PC-9 (cell line): Measurements from ENCODE around the gene CETN1. TPM values are rescaled to one million over a fixed set of nuclear protein-coding genes. Genes with fewer than 3 reads are reported as not detected.
A peak's percentile ranks its signal among the peaks of the same experiment; 100 is the strongest.

Experiments used
- BruUV-seq: library from RNA; stranded (reverse); fragments of 400-500 nt; replicated peaks from 2 replicates; lab custom pipeline; 2021; lab: Mats Ljungman, UMichigan
- CTCF ChIA-PET: fragments of 300-600 bp; sonication (Branson Sonifier 250); formaldehyde crosslinking; loops from one replicate; lab custom pipeline; 2022; ENCODE audit warnings: antibody characterized with exemption; lab: Charles Lee
- POLR2A ChIA-PET: fragments of 300-600 bp; sonication (Branson Sonifier 250); formaldehyde crosslinking; loops from one replicate; lab custom pipeline; 2022; ENCODE audit warnings: antibody characterized with exemption; ENCODE audit not compliant: unreplicated experiment; lab: Charles Lee
- DNase-seq, 2 experiments: peaks; one replicate each; pipeline versions ENCODE4 v3.0.0 to v3.0.0-alpha.2; 2015 to 2022; ENCODE audit warnings: mixed read lengths in 1 of 2
- H2AFZ ChIP-seq: fragments of 200-600 bp; sonication (generic); 2 replicates; pipeline ENCODE4 v1.8.1; 2017; ENCODE audit warnings: antibody characterized with exemption
- H3F3A ChIP-seq: fragments of 200-600 bp; sonication (generic); 2 replicates; pipeline ENCODE4 v1.8.1; 2017; ENCODE audit warnings: antibody characterized with exemption, mild to moderate bottlenecking, low read depth; ENCODE audit not compliant: insufficient read depth
- H3K27ac ChIP-seq: fragments of 200-600 bp; sonication (generic); 2 replicates; pipeline ENCODE4 v1.6.1; 2016; ENCODE audit warnings: mixed run types
- H3K27me3 ChIP-seq: fragments of 200-600 bp; sonication (generic); 2 replicates; pipeline ENCODE4 v1.6.1; 2016; ENCODE audit warnings: low read depth, mixed run types; ENCODE audit not compliant: insufficient read depth
- H3K36me3 ChIP-seq: fragments of 200-600 bp; sonication (generic); 2 replicates; pipeline ENCODE4 v1.6.1; 2016; ENCODE audit warnings: low read depth, mixed run types
- H3K4me1 ChIP-seq: fragments of 200-600 bp; sonication (generic); replicated peaks from 2 replicates; pipeline ENCODE4 v1.6.1; 2016; ENCODE audit warnings: mixed run types; ENCODE audit not compliant: insufficient read depth
- H3K4me2 ChIP-seq: fragments of 200-600 bp; sonication (generic); 2 replicates; pipeline ENCODE4 v1.6.1; 2017; ENCODE audit warnings: mixed run types
- H3K4me3 ChIP-seq: fragments of 200-600 bp; sonication (generic); 2 replicates; pipeline ENCODE4 v1.6.1; 2016; ENCODE audit warnings: mixed run types
- H3K79me2 ChIP-seq: fragments of 200-600 bp; sonication (generic); 2 replicates; pipeline ENCODE4 v1.6.1; 2017; ENCODE audit warnings: low read depth, mixed run types
- H3K9me2 ChIP-seq: fragments of 200-600 bp; sonication (generic); 2 replicates; pipeline ENCODE4 v1.8.1; 2017; ENCODE audit warnings: mild to moderate bottlenecking; ENCODE audit not compliant: insufficient read depth
- H3K9me3 ChIP-seq: fragments of 200-600 bp; sonication (generic); 2 replicates; pipeline ENCODE4 v1.8.1; 2016; ENCODE audit warnings: low read depth; ENCODE audit not compliant: insufficient read depth
- H4K20me1 ChIP-seq: fragments of 200-600 bp; sonication (generic); 2 replicates; pipeline ENCODE4 v1.8.1; 2017; ENCODE audit not compliant: insufficient read depth
- CTCF ChIP-seq: fragments of 200-600 bp; sonication (generic); conservative IDR thresholded peaks from 2 replicates; pipeline ENCODE4 v1.6.1; 2017; ENCODE audit warnings: mixed run types, antibody characterized with exemption, mild to moderate bottlenecking, moderate library complexity
- EZH2 ChIP-seq: fragments of 200-600 bp; sonication (generic); IDR thresholded peaks from 2 replicates; pipeline ENCODE4 v1.8.0; 2017; ENCODE audit warnings: antibody characterized with exemption, low read depth
- intact Hi-C: fragments of 100-400 bp; cut with micrococcal nuclease; formaldehyde crosslinking; loops from one replicate; pipeline ENCODE4 v1.10.0; 2022; ENCODE audit not compliant: unreplicated experiment
- total RNA-seq: library from RNA; stranded (reverse); gene quantifications from 2 replicates; pipeline ENCODE4 v1.2.3, GENCODE V29; 2021

The CETN1 gene
- total RNA-seq, 1 experiment from 2014 or later = not detected

DNA sequence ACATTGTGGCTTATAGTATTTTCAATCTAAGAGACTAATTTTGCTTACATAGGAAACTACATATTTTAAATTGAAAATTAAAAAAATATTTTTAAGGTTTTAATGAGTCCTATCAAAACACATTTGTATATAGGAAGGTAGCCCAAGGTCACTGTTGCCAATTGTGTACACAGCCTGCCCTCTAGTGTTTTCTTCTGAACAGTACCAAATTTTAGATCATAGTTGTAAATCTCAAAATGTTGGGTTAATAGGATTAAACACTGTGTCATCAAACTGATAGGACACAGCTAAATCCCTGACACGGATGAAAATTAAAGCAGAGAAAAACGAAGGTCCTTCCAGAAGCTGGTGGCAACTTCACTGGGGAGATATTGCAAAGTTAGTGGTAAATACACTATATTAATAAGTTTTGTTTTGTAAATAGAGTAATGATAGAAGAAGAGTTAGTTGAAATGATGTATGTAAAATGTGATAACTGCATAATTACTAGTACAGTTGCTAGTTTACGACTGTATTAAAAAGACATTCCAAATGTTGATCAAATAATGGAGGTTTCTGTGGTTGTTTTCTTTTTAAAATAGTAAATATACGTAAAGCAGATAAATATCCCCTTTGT is 36.3 kb downstream of the CETN1 start:
- ChIA-PET CTCF (no interaction called here), POLR2A (no interaction called here)
- Histone ChIP-seq H3K4me3 (no peak overlapping the region), H4K20me1 (no peaks in the 10 kb centered on the region), H2AFZ (no peak overlapping the region), H3K9me3 (no peaks in the 10 kb centered on the region), H3K4me2 (no peak overlapping the region), H3F3A (no peaks in the 10 kb centered on the region), H3K36me3 (no peaks in the 10 kb centered on the region), H3K79me2 (no peaks in the 10 kb centered on the region), H3K27ac (no peak overlapping the region), H3K4me1 (no peaks in the 10 kb centered on the region), H3K27me3 (peaks cover 44% of the 10 kb centered on the region), H3K9me2 (no peaks in the 10 kb centered on the region)
- intact Hi-C loops = loop anchor here (5.0 kb wide), 1 partner anchor 329 kb away; no protein-coding TSS in a partner anchor
- no peak for DNase-seq
- no peak for TF ChIP-seq EZH2
- TF ChIP-seq CTCF = peak; percentile 81
- no TSS peak for BruUV-seq

- ChIA-PET POLR2A (no interaction called here), CTCF (interaction anchor here (0.6 to 1.3 kb wide), 4 partner anchors 109 to 221 kb away, joined by 3 to 7 read pairs (median 4); no protein-coding TSS in a partner anchor)
- Histone ChIP-seq H2AFZ (no peak overlapping the region), H4K20me1 (no peaks in the 10 kb centered on the region), H3K36me3 (no peaks in the 10 kb centered on the region), H3K9me3 (no peaks in the 10 kb centered on the region), H3K27ac (no peak overlapping the region), H3K27me3 (peaks cover 35% of the 10 kb centered on the region), H3F3A (no peaks in the 10 kb centered on the region), H3K4me2 (no peak overlapping the region), H3K79me2 (no peaks in the 10 kb centered on the region), H3K9me2 (no peaks in the 10 kb centered on the region), H3K4me3 (no peak overlapping the region), H3K4me1 (no peaks in the 10 kb centered on the region)
- intact Hi-C loops = loop anchor here (5.0 kb wide), 1 partner anchor 331 kb away; no protein-coding TSS in a partner anchor
- no peak for DNase-seq
- no TSS peak for BruUV-seq
- TF ChIP-seq EZH2 (no peak), CTCF (no peak)
Observed at GRCh38 chr18:617970-618504, 37.9 kb downstream of the CETN1 start.

GRCh38 chr18:618618-619017 is 38.4 kb downstream of the CETN1 start:
- Histone ChIP-seq H3K79me2 (no peaks in the 10 kb centered on the region), H3K9me3 (no peaks in the 10 kb centered on the region), H2AFZ (no peak overlapping the region), H3K4me3 (no peak overlapping the region), H3F3A (no peaks in the 10 kb centered on the region), H3K4me2 (no peak overlapping the region), H3K36me3 (no peaks in the 10 kb centered on the region), H3K9me2 (no peaks in the 10 kb centered on the region), H4K20me1 (no peaks in the 10 kb centered on the region), H3K4me1 (no peaks in the 10 kb centered on the region), H3K27ac (no peak overlapping the region), H3K27me3 (peaks cover 34% of the 10 kb centered on the region)
- CTCF ChIA-PET = interaction anchor here (0.5 to 1.2 kb wide), 3 partner anchors 9 to 221 kb away, joined by 3 to 5 read pairs (median 3); no protein-coding TSS in a partner anchor
- intact Hi-C loops = loop anchor here (5.0 kb wide), 1 partner anchor 331 kb away; no protein-coding TSS in a partner anchor
- POLR2A ChIA-PET = no interaction called here
- no peak for DNase-seq
- no TSS peak for BruUV-seq
- no peak for TF ChIP-seq EZH2
- no peak for TF ChIP-seq CTCF
